Esophagus squamous epithelium (tissue), 5 donors: ENCODE data around the gene RSU1. TPM values are rescaled to one million over a fixed set of nuclear protein-coding genes. Genes with fewer than 3 reads are reported as not detected.
"Not testable (repeated sequence)": the region's sequence is repeated elsewhere in the genome, so short reads cannot be mapped to it uniquely, and the experiment has no call there.

Experiments used
- DNase-seq: peaks from one replicate; lab custom pipeline; 2025; lab: John Stamatoyannopoulos, UW
- H3K27ac ChIP-seq, 4 donors: fragments of 200-600 bp; sonication (generic); one replicate each; pipeline ENCODE4 v1.5.1; 2016 to 2019; ENCODE audit warnings: mild to moderate bottlenecking in 1 of 4
- H3K27me3 ChIP-seq, 4 donors: fragments of 200-600 bp; sonication (generic); 1 replicate in 3 of 4; 2 replicates in 1 of 4; pipeline versions ENCODE4 v1.5.1 to v1.6.0; 2017 to 2021; ENCODE audit warnings: antibody characterized with exemption in 1 of 4
- H3K36me3 ChIP-seq, 3 donors: fragments of 200-600 bp; sonication (generic); one replicate each; pipeline ENCODE4 v1.5.1; 2016 to 2019
- H3K4me1 ChIP-seq, 3 donors: fragments of 200-600 bp; sonication (generic); one replicate each; pipeline ENCODE4 v1.5.1; 2017 to 2019
- H3K4me3 ChIP-seq, 4 donors: fragments of 200-600 bp; sonication (generic); 1 replicate in 3 of 4; 2 replicates in 1 of 4; pipeline ENCODE4 v1.5.1; 2016 to 2019; ENCODE audit warnings: mild to moderate bottlenecking in 2 of 4, moderate library complexity in 1 of 4
- H3K9me3 ChIP-seq, 3 donors: fragments of 200-600 bp; sonication (generic); one replicate each; pipeline ENCODE4 v1.5.1; 2016 to 2019
- CTCF ChIP-seq, 6 experiments: fragments of 450-650 bp in 4 of 6; fragments of 200-600 bp in 2 of 6; sonication (generic) in 2 of 6; IDR thresholded peaks; one replicate each; pipeline ENCODE4 v1.5.1; 2016 to 2019; ENCODE audit warnings: antibody characterized with exemption in 6 of 6, mild to moderate bottlenecking in 4 of 6, moderate library complexity in 4 of 6
- POLR2A ChIP-seq, 4 donors: fragments of 450-650 bp; IDR thresholded peaks; one replicate each; pipeline ENCODE4 v1.6.1; 2017; ENCODE audit warnings: antibody characterized with exemption in 4 of 4, mild to moderate bottlenecking in 4 of 4, moderate library complexity in 3 of 4
- WGBS, 2 donors: methylation state at CpG; one replicate each; pipeline ENCODE4 v1.1.5; 2018; 5-methylcytosine and 5-hydroxymethylcytosine counted together
- intact Hi-C: fragments of 100-400 bp; cut with DNase I; formaldehyde crosslinking; loops from one replicate; pipeline ENCODE4 v1.15.0; 2022
- total RNA-seq, 4 donors: library from RNA; depleted of rRNA; stranded (reverse); fragments of >200 nt; gene quantifications; one replicate each; pipeline ENCODE4 v1.1.0, GENCODE V29; 2016
- donor health status: DM: yes; HTN: yes; CAD: no.

The RSU1 gene
- total RNA-seq, 4 donors from 2014 or later, result 43.5 to 61.5 (median 51.3) TPM

GRCh38 chr10:16761300-16761699, 55.9 kb downstream of the RSU1 start:
- no peak overlapping the region for H3K4me3 ChIP-seq
- no peaks in the 10 kb centered on the region for H3K4me1 ChIP-seq
- TF ChIP-seq POLR2A (IDR thresholded peaks at IDR 0.05), result no peak
- no peak for TF ChIP-seq CTCF (IDR thresholded peaks at IDR 0.05)
- peaks cover 0 to 53% (median 0%) of the 10 kb centered on the region in 3 donors for H3K36me3 ChIP-seq
- no peak for DNase-seq
- intact Hi-C loops, result no loop called here
- WGBS, 2 donors, result 90 to 92% methylated on average over 8 of the region's 8 CpGs
- H3K27me3 ChIP-seq, result no peaks in the 10 kb centered on the region
- H3K9me3 ChIP-seq, result no peaks in the 10 kb centered on the region
- no peak overlapping the region for H3K27ac ChIP-seq

- no peaks in the 10 kb centered on the region for H3K4me1 ChIP-seq
- intact Hi-C loops, result no loop called here
- no peak for TF ChIP-seq POLR2A (IDR thresholded peaks at IDR 0.05)
- TF ChIP-seq CTCF (IDR thresholded peaks at IDR 0.05), result no peak
- H3K27me3 ChIP-seq, result no peaks in the 10 kb centered on the region
- H3K27ac ChIP-seq, result no peak overlapping the region
- H3K36me3 ChIP-seq, result peaks cover 0 to 58% (median 0%) of the 10 kb centered on the region in 3 donors
- H3K9me3 ChIP-seq, result no peaks in the 10 kb centered on the region
- no peak for DNase-seq
- H3K4me3 ChIP-seq, result no peak overlapping the region
- 87 to 89% methylated on average over 11 to 12 of the region's 12 CpGs for WGBS, 2 donors
These were observed 60.5 kb downstream of the RSU1 start for GRCh38 chr10:16756561-16757221.

- Histone ChIP-seq H3K4me3 (no peak overlapping the region), H3K36me3 (peaks cover 0 to 71% (median 0%) of the 10 kb centered on the region in 3 donors), H3K9me3 (no peaks in the 10 kb centered on the region), H3K27ac (no peak overlapping the region), H3K4me1 (no peaks in the 10 kb centered on the region), H3K27me3 (no peaks in the 10 kb centered on the region)
- 86 to 87% methylated on average over 6 of the region's 6 CpGs for WGBS, 2 donors
- DNase-seq, result no peak
- TF ChIP-seq CTCF (IDR thresholded peaks at IDR 0.05), result no peak
- TF ChIP-seq POLR2A (IDR thresholded peaks at IDR 0.05), result no peak
- intact Hi-C loops, result no loop called here
These were observed 62.5 kb downstream of the RSU1 start for GRCh38 chr10:16754765-16755164.

- 84 to 93% methylated on average over 6 of the region's 6 CpGs for WGBS, 2 donors
- intact Hi-C loops, H3K4me3 ChIP-seq, DNase-seq, H3K9me3 ChIP-seq, H3K27ac ChIP-seq, H3K4me1 ChIP-seq, H3K27me3 ChIP-seq: not testable (repeated sequence)
- peaks cover 0 to 69% (median 0%) of the 10 kb centered on the region in 3 donors for H3K36me3 ChIP-seq
These were observed 64.4 kb downstream of the RSU1 start for GRCh38 chr10:16752849-16753248.

GRCh38 chr10:16752099-16752498, 65.1 kb downstream of the RSU1 start:
- no peak for TF ChIP-seq CTCF (IDR thresholded peaks at IDR 0.05)
- TF ChIP-seq POLR2A (IDR thresholded peaks at IDR 0.05), result no peak
- no peak for DNase-seq
- Histone ChIP-seq H3K36me3 (peaks cover 0 to 61% (median 0%) of the 10 kb centered on the region in 3 donors), H3K27ac (no peak overlapping the region), H3K4me1 (no peaks in the 10 kb centered on the region), H3K27me3 (no peaks in the 10 kb centered on the region), H3K4me3 (no peak overlapping the region), H3K9me3 (no peaks in the 10 kb centered on the region)
- WGBS, 2 donors, result 92% methylated on average over 4 of the region's 4 CpGs
- intact Hi-C loops, result no loop called here
